ENCODE measurements around the gene OR2W3.

OR2W3 gene

DNA sequence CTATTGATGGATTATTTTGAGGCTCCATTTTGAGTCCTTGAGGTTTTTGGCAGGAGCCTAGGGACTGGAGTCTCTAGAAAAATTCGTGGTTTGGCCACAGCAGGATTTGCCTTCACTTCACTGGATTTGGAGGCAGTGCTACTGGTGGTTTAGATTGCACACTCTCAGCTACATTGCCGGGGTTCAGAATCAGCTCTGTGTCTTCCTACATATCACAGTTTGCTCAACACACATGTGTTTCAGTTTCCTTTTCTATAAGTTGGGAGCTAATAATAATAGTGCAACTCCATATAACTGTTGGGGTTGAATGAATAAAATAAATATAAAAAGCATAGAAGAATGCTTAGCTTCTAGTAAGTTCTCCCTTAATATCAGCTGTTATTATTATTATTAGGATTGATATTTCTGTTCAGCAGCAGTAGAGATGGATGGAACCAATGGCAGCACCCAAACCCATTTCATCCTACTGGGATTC is at the start of gene OR2W3:
OR2W3 (plus strand) TSS at position 425 of the 475 bp plus-strand sequence; CDS start at position 425, 0 bp downstream.
- no peak for DNase-seq (ENCODE audit: low read depth in 2 of 2)

GRCh38 chr1:247845693-247846017 is 49.7 kb upstream of the OR2W3 start:
- DNase-seq (ENCODE audit: low read depth in 2 of 2) = no peak

DNA sequence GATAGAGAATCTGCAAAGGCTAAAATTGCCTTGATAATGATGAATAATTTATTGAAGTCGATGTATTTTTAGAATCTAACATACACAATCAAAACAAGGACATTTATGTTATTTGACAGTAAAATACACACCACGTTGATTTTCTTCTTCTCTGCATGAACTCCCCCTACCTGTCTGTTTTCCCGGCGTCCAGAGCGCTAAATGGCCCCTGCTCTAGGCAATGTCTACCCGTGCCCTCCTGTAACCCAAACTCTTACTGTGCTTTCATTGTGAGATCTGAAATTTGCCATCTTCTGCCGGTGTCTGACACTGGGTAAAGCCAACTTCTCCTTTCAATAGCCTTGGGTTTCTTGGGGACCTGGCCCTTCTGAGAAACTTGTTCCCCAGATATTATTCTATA is 47.0 kb upstream of the OR2W3 start:
- DNase-seq (ENCODE audit: low read depth in 2 of 2) = no peak

GRCh38 chr1:247849616-247850015 is 45.8 kb upstream of the OR2W3 start:
- no peak for DNase-seq (ENCODE audit: low read depth in 2 of 2)

DNA sequence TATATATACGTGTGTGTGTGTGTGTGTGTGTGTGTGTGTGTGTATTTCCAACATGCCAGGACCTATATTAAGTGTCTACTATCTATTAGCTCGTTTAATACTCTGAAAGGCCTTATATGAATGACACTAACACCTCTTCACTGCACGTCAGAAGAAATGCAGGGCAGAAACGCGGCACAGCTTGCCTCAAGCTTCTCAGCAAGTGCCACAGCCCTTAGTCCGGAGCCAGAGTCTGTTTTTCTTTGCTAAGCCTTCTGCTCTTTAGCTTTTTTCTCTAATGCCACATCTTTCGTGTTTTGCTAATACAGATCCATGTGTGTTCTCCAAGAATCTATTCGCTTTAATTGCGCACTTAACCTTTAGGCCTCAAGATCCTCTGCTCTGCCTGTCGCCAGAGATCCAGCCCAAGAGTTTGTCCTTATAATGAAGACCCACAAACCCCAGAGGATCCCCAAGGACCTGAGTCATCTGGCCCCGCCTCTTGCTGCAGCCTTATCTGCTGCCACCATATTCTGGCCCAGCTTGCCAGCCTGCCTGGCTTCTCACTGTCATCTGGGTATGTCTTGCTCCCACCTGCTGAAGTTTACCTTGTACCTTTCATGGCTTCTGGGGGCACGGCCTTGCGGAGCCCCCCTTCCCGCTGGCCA is 40.4 kb upstream of the OR2W3 start:
- no peak for DNase-seq (ENCODE audit: low read depth in 2 of 2)

GRCh38 chr1:247855911-247856310 is 39.5 kb upstream of the OR2W3 start:
- DNase-seq (ENCODE audit: low read depth in 2 of 2) = no peak

- DNase-seq (ENCODE audit: low read depth in 2 of 2) = no peak
These were observed 38.1 kb upstream of the OR2W3 start, which contains the start of gene TRIM58 for GRCh38 chr1:247857069-247857984. TSS of gene TRIM58 (plus strand) at chr1:247857187. CDS start at chr1:247857247, 60 bp downstream.

- no peak for DNase-seq (ENCODE audit: low read depth in 2 of 2)
These were observed 37.3 kb upstream of the OR2W3 start for GRCh38 chr1:247857985-247858619.

GRCh38 chr1:247862756-247863155 is 32.6 kb upstream of the OR2W3 start:
- no peak for DNase-seq (ENCODE audit: low read depth in 2 of 2)

DNA sequence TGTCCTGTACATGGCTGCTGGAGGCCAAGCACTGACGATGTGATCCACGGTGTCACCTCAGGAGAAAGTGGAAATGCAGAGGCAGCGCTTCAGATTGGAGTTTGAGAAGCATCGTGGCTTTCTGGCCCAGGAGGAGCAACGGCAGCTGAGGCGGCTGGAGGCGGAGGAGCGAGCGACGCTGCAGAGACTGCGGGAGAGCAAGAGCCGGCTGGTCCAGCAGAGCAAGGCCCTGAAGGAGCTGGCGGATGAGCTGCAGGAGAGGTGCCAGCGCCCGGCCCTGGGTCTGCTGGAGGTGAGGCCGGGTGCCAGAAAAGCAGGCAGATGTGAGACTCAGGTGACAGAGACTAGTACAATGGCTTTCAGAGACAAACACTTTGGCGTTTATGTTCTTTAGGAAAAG is 30.7 kb upstream of the OR2W3 start:
- no peak for DNase-seq (ENCODE audit: low read depth in 2 of 2)

DNA sequence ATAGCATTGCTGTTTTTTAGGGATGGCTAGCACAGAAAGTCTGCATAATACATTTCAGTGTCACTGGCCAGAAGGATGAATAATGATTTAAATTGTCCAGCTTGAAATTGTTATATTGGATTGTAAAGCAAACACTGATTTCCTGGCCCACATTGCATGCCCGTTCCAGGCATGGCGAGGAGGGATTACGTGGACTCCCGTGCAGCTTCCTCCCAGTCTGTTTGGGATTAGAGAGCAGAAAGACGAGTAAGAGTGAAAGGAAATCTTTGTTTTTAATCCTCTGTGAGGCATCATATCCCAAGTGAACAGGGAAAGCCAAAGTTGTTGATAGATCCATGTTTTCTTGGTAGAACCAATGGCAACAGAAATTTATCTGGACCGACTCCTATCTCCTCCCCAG is 30.0 kb upstream of the OR2W3 start:
- no peak for DNase-seq (ENCODE audit: low read depth in 2 of 2)

DNA sequence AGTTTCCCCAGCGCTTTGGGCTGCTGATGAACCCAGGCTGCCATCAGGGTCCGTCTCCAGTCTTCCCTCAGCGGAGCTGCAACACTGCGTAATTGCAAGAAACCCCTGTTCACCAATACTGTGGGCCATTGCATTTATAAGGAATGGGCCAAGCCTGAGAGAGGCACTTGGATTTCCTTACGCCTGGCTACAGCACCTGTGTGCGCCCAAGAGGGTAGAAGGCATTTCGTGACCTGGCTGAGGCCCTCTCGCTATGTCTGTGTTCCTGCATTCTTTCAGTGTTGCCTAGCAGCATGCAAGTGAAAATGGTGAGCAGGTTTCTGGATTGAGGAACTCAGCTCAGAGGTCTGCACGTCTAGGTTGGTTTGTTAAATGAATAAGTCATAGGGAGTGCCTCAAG is 12.0 kb upstream of the OR2W3 start:
- no peak for DNase-seq (ENCODE audit: low read depth in 2 of 2)

GRCh38 chr1:247884797-247885413 is 10.5 kb upstream of the OR2W3 start:
- no peak for DNase-seq (ENCODE audit: low read depth in 2 of 2)

DNA sequence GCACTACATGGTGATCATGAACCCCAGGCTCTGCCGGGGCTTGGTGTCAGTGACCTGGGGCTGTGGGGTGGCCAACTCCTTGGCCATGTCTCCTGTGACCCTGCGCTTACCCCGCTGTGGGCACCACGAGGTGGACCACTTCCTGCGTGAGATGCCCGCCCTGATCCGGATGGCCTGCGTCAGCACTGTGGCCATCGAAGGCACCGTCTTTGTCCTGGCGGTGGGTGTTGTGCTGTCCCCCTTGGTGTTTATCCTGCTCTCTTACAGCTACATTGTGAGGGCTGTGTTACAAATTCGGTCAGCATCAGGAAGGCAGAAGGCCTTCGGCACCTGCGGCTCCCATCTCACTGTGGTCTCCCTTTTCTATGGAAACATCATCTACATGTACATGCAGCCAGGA is 589 bp downstream of the OR2W3 start:
- no peak for DNase-seq (ENCODE audit: low read depth in 2 of 2)

- DNase-seq (ENCODE audit: low read depth in 2 of 2) = no peak
These were observed 8.7 kb downstream of the OR2W3 start for GRCh38 chr1:247904122-247904521.

GRCh38 chr1:247905181-247905580 is 9.8 kb downstream of the OR2W3 start:
- DNase-seq (ENCODE audit: low read depth in 2 of 2) = no peak

- no peak for DNase-seq (ENCODE audit: low read depth in 2 of 2)
These were observed 10.6 kb downstream of the OR2W3 start for GRCh38 chr1:247905910-247906503.

GRCh38 chr1:247906504-247907047 is 11.2 kb downstream of the OR2W3 start:
- DNase-seq (ENCODE audit: low read depth in 2 of 2) = no peak

DNA sequence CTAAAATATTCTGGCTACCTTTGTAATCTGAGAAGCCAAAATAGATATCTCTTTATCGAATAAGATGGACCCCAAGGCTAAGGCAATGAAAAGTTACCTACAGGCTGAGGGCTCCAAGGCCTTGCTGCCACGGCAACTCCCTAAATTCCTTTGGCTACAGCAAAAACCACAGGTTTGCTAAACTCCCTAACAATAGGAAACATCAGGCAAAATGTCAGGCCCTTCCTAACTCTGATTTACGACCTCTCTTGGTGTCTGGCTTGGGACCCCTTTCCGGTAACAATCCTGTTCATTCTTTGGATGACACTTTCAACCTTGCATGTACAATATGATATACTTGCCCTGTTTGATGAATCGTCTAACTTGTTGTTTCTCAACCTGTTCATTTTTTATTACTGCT is 13.4 kb downstream of the OR2W3 start:
- no peak for DNase-seq (ENCODE audit: low read depth in 2 of 2)

DNA sequence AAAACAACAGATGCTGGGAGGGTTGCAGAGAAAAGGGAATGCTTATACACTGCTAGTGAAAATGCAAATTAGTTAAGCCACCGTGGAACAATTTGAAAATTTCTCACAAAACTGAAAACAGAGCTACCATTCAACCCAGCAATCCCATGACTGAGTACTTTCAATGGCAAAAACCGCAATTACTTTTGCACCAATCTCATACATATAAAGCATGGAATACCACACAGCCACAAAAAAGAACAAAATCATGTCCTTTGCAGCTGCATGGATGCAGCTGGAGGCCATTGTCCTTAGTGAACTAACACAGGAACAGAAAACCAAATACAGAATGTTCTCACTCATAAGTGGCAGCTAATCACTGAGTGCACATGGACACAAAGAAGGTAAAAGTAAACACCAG is 18.4 kb downstream of the OR2W3 start:
- DNase-seq (ENCODE audit: low read depth in 2 of 2) = no peak

DNA sequence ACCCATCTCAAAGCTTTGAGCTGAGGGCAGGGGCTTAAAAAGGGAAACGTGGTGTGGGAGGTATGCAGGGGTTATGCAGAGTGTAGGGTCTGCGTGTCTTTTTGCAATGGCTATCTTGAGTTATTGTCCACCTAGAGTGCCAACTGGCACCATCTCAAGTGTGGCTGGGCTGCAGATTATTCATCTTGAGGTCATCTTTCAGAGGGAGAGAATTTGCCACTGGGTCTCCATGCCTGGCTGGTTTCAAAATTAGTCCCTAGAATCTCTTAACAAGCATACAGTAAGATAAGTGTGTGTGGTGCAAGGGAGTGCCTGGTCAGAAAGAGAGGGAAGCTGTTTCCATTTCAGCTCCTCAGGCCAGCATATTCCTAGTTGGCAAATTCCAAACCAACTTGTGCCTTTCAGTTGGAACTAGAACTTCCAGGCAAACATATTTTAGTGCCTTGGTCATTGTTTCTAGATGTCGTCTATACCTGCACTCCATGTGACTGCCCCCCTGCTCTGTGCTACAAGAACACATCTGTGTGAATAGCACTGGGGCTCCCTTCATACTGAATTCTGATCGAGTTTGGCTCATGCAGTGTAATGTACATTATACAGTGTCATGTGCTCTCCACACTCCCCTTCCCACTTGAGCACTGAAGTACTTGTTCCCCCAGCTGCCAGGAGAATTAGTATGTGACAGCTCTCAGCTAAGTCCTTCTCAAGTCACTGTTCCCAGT is 19.7 kb downstream of the OR2W3 start:
- no peak for DNase-seq (ENCODE audit: low read depth in 2 of 2)

Data from stimulated activated CD8-positive, alpha-beta memory T cell treated with anti-CD3 and anti-CD28 coated beads, Interleukin-15, amount 100 ng/mL, for 4 hours (primary cell).